NCI-H345 (cell line): ENCODE measurements around the gene STX1B.
A peak's percentile ranks its signal among the peaks of the same experiment; 100 is the strongest.

Experiments used
- DNase-seq: peaks from one replicate; lab custom pipeline; 2025; lab: John Stamatoyannopoulos, UW

Gene STX1B

GRCh38 chr16:30979170-30980022 lies 31.0 kb downstream of the STX1B start:
- no peak for DNase-seq

DNA sequence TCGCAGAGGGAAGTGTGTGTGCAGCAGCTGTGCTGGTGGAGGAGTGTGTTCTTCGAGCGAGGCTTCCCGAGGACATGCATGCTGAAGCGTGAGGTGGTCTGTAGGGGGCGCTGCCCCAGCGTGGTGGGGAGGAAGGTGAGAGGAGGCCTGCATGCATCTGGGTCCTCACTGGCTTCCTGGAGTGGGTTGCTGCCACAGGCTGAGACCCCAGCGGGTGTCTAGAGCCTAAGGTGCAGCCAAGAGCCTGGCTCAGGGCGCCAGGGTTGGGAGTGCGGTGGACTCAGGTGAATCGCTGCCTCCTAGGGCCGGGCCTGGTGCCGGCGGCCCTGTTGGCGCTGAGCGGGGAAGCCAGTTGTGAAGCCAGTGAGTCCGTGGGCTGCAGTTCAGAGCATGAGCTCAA lies 32.9 kb downstream of the STX1B start:
- DNase-seq, result no peak

DNA sequence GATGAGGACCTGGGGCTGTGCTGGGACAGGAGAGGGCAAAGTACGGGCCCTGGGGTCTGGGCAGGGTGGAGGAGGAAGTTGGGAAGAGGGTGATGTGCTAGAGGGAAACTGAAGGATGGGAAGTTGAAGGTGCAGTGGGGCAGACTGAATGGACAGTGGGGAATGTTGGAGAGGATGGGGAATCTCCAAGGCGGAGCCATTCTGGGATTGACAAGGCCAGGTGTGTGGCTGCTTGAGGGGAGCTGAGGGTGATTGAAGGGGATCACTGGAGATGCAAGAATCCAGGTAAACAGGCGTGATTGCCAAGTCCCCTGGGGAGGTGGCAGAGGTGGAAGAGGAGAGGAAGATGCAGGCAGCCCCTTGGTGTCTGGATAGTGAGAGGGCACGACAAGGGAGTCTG lies 34.0 kb downstream of the STX1B start:
- DNase-seq, result no peak

DNA sequence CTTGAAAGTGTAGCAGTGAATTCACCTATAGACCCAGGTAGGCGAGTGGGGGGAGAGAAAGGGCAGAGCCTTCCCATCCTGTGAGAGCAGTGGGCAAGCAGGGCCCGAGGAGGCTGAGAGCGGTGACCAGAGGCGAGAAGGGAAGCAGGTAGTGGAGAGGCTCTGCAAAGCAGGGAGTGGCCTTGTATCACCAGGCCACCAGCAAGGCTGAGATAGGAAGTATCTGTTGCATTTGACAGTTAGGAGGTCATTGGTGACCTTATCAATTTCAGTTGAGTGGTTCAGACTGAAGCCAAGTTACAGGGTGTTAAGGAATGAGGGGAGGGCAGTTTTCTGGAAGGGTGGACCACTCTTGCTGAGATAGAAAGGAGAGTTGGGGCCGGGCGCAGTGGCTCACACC lies 36.1 kb downstream of the STX1B start:
- DNase-seq, result no peak

GRCh38 chr16:30972872-30973271 lies 37.6 kb downstream of the STX1B start:
- no peak for DNase-seq

DNA sequence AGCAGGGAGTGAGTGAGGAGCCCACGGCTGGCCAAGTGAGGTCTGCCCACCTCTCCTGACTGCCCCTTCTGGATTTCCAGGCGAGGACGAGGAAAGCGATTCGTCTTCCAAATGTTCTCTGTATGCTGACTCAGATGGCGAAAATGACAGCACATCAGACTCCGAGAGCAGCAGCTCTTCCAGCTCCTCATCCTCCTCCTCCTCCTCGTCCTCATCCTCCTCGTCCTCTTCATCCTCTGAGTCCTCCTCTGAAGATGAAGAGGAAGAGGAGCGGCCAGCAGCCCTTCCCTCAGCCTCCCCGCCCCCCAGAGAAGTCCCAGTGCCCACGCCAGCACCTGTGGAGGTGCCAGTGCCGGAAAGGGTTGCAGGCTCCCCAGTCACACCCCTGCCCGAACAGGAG lies 39.1 kb downstream of the STX1B start:
- no peak for DNase-seq

GRCh38 chr16:30969246-30969842 lies 41.1 kb downstream of the STX1B start:
- DNase-seq, result no peak

DNA sequence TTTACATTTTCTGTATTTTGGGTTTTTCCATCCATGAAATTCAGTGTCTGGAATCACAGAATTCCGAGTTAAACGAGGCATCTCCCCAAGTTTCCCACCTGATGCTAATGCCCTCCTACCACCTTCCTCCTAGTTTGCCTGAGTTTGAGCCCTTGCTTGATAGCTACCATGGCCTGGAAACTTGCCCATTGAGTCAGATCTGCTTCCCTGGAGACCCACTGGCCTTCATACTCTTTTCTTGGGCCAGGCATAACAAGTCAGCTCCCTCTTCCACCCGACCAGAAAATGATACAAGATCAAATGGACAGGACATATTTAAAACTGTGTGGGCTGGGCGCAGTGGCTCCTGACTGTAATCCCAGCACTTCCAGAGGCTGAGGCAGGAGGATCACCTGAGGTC lies 42.6 kb downstream of the STX1B start:
- no peak for DNase-seq

- DNase-seq, result no peak
These were observed 44.3 kb downstream of the STX1B start for GRCh38 chr16:30966033-30966619.

DNA sequence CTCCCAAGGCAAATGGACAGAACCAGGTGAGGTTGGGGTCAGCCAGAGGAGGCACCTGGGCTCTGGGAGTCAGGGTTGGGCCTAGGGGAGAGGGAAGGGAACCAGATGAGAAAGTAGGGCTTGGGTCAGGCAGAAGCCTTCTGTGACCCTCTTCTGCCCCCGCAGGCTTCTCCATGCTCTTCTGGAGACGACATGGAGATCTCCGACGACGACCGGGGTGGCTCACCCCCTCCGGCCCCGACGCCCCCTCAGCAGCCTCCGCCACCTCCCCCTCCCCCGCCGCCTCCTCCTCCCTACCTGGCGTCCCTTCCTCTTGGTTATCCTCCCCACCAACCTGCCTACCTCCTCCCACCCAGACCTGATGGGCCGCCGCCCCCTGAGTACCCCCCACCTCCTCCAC lies 45.0 kb downstream of the STX1B start:
- no peak for DNase-seq

DNA sequence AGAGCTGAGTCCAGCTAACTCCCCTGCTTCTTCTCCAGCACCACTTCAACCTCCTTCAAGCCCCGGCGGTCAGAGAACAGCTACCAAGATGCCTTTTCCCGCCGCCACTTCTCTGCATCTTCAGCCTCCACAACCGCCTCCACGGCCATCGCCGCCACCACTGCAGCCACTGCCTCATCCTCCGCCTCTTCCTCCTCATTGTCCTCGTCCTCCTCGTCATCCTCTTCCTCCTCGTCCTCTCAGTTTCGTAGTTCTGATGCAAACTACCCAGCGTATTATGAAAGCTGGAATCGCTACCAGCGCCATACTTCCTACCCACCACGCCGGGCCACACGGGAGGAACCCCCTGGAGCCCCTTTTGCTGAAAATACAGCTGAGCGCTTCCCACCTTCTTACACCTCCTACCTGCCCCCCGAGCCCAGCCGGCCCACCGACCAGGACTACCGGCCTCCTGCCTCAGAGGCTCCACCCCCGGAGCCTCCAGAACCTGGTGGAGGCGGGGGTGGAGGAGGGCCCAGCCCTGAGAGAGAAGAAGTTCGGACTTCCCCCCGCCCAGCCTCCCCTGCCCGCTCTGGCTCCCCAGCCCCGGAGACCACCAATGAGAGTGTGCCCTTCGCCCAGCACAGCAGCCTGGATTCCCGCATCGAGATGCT lies 45.7 kb downstream of the STX1B start:
- no peak for DNase-seq

- DNase-seq, result no peak
These were observed 46.4 kb downstream of the STX1B start for GRCh38 chr16:30963925-30964511.

- no peak for DNase-seq
These were observed 49.1 kb downstream of the STX1B start for GRCh38 chr16:30961384-30961783.

DNA sequence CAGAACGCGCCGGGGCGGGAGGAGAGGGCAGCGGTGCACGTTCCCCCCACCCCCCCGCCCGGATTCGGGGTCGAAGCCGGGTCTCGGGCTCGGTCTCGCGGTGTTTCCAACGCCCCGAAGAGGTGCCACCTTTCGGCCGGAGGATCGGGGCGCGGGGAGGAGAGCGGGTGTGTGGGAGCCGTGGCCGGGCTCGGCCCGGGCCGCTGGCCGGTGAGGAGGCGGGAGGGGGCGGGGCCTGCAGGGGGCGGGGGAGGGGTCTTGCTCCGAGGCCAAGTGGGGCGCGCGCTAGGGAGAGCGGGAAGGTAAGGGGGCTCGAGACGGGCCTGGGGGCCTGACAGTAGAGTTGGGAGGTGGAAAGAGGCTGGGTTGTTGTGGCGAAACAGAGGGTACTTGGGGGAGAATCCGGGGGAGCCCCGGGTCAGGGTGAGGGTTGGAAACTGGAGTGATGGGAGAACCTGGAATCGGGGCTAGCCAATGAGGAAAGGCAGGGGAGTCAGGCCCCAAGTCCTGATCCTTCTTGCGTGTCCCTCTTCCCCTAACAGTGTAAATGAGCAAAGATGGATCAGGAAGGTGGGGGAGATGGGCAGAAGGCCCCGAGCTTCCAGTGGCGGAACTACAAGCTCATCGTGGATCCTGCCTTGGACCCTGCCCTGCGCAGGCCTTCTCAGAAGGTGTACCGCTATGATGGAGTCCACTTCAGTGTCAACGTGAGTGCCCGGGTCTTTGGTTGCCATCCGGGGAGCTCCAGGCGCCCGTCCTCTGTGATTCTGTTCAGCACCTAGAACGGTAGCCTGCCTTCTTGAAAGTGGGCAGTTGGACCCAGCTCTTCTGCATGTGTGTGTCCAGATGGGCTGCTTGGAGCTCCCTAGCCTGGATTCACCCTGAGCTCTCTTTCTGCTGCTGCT lies 52.0 kb downstream of the STX1B start:
- peak; percentile 74 for DNase-seq

GRCh38 chr16:30957456-30958174 lies 52.8 kb downstream of the STX1B start, which contains the start of gene SETD1A:
Gene SETD1A, plus strand, starts transcription at chr16:30957754. Its CDS starts 978 bp downstream, at chr16:30958732.
- peak; percentile 97 for DNase-seq

DNA sequence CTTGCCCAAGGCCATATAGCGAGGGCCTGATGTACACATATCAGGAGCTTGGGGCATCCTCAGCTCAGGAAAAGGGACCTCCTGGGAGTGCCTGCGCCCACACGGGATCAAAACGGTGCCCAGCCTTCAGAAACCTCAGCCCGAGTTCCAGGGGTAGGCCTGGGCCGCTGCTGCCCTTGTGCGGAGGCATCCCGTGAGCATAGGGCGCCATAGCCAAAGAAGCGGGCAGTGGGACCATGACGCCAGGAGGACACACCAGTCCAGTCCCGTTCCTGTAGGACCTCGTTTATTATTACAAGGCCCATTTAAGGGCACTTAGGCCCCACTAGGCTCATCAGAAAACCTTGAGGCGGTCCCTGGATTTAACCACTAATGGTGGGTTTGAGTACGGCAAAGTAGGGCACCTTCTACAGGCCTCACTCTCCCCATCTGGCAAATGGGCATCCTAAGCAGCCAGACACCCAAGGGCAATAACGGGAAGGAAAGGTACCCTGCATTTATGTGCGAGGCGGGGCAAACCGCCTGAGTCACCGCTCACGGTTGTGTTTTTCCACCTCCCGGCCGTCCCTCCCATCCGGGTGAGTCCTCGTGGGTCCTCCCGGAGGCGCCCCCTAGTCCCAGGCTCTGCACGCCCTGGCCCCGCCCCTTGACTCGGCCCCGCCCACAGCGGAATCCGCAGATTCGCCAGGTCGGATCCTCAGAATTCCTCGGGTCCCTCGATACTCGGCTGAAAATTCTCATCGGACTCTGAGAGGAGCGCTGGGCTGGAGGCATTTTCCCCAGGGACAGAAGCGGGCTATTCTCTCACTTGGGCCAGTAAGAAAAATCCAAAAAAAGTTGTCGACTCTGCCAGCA lies 53.6 kb downstream of the STX1B start:
- DNase-seq, result peak; percentile 80

- DNase-seq, result no peak
These were observed 55.4 kb downstream of the STX1B start for GRCh38 chr16:30954993-30955392.

- DNase-seq, result peak; percentile 72
These were observed 56.8 kb downstream of the STX1B start for GRCh38 chr16:30953511-30954124.

DNA sequence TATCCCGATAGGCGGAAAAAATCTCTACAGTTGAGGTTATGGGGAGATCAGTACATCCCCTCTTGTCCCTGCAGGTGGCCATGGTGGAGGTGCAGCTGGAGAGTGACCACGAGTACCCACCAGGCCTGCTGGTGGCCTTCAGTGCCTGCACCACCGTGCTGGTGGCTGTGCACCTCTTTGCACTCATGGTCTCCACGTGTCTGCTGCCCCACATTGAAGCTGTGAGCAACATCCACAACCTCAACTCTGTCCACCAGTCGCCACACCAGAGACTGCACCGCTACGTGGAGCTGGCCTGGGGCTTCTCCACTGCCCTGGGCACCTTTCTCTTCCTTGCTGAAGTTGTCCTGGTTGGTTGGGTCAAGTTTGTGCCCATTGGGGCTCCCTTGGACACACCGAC lies 57.3 kb downstream of the STX1B start:
- DNase-seq, result no peak
